LNCaP clone FGC (cell line): ENCODE measurements around the gene LRRC45.

Experiments used
- DNase-seq: peaks from one replicate; pipeline ENCODE4 v3.0.0-alpha.2; 2011; ENCODE audit warnings: low read depth
- H3K4me3 ChIP-seq: 2 replicates; pipeline ENCODE4 v1.5.1; 2011; ENCODE audit warnings: mild to moderate bottlenecking, low read depth, low read length, control low read depth
- CTCF ChIP-seq: IDR thresholded peaks from 2 replicates; pipeline ENCODE4 v1.5.1; 2012; ENCODE audit warnings: mild to moderate bottlenecking; ENCODE audit not compliant: control insufficient read depth, insufficient read depth; ENCODE audit errors: extremely low read depth

Gene LRRC45

GRCh38 chr17:82058855-82059249 is 35.7 kb downstream of the LRRC45 start:
- no peak for TF ChIP-seq CTCF
- no peak overlapping the region for H3K4me3 ChIP-seq
- no peak for DNase-seq

- TF ChIP-seq CTCF, result no peak
- H3K4me3 ChIP-seq, result no peak overlapping the region
- no peak for DNase-seq
Measured at GRCh38 chr17:82059272-82060000, 36.3 kb downstream of the LRRC45 start.

GRCh38 chr17:82060001-82060380 is 36.9 kb downstream of the LRRC45 start:
- DNase-seq, result no peak
- no peak overlapping the region for H3K4me3 ChIP-seq
- TF ChIP-seq CTCF, result no peak

- no peak for TF ChIP-seq CTCF
- no peak for DNase-seq
Measured at GRCh38 chr17:82060614-82061013, 37.5 kb downstream of the LRRC45 start.

GRCh38 chr17:82061047-82061925 is 38.2 kb downstream of the LRRC45 start:
- H3K4me3 ChIP-seq, result no peak overlapping the region
- no peak for TF ChIP-seq CTCF
- no peak for DNase-seq

More at GRCh38 chr17:82060614-82061013, 37.5 kb downstream of the LRRC45 start:
- H3K4me3 ChIP-seq, result no peak overlapping the region

- DNase-seq, result no peak
- TF ChIP-seq CTCF, result 0 out of 2 replicates have a peak, but pooled peaks have one; percentile 0
- H3K4me3 ChIP-seq, result no peak overlapping the region
Measured at GRCh38 chr17:82062076-82062983, 39.2 kb downstream of the LRRC45 start.
